NT2/D1 (cell line): Measurements from ENCODE around the gene APMAP.
A peak's percentile ranks its signal among the peaks of the same experiment; 100 is the strongest.

Source experiments
- DNase-seq: peaks from one replicate; pipeline ENCODE4 v3.0.0-alpha.2; 2011; ENCODE audit warnings: low read depth, low spot score
- H3K27me3 ChIP-seq: 2 replicates; pipeline ENCODE4 v1.6.0; 2011; ENCODE audit warnings: mild to moderate bottlenecking; ENCODE audit not compliant: insufficient read length, insufficient read depth
- H3K36me3 ChIP-seq: 2 replicates; pipeline ENCODE4 v1.6.1; 2011; ENCODE audit warnings: mild to moderate bottlenecking, low read length, mixed read lengths; ENCODE audit not compliant: insufficient read depth, insufficient read length
- H3K4me1 ChIP-seq: 2 replicates; pipeline ENCODE4 v1.5.1; 2011; ENCODE audit not compliant: insufficient read depth, insufficient read length
- H3K4me3 ChIP-seq: 2 replicates; pipeline ENCODE4 v1.5.1; 2011; ENCODE audit warnings: low read depth; ENCODE audit not compliant: insufficient read length
- H3K9ac ChIP-seq: 2 replicates; pipeline ENCODE4 v1.6.0; 2011; ENCODE audit warnings: low read depth; ENCODE audit not compliant: insufficient read length
- H3K9me3 ChIP-seq: 2 replicates; pipeline ENCODE4 v1.5.1; 2011; ENCODE audit warnings: mild to moderate bottlenecking, low read length; ENCODE audit not compliant: insufficient read depth
- SUZ12 ChIP-seq: IDR thresholded peaks from 2 replicates; pipeline ENCODE4 v1.6.1; 2011; ENCODE audit not compliant: insufficient read length, insufficient read depth; ENCODE audit errors: extremely low read depth
- YY1 ChIP-seq: IDR thresholded peaks from 2 replicates; pipeline ENCODE4 v1.6.1; 2011; ENCODE audit not compliant: insufficient read length, insufficient read depth
- ZNF274 ChIP-seq: IDR thresholded peaks from 2 replicates; pipeline ENCODE4 v1.6.1; 2011; ENCODE audit warnings: mild to moderate bottlenecking, low read depth, low read length

The APMAP gene

DNA sequence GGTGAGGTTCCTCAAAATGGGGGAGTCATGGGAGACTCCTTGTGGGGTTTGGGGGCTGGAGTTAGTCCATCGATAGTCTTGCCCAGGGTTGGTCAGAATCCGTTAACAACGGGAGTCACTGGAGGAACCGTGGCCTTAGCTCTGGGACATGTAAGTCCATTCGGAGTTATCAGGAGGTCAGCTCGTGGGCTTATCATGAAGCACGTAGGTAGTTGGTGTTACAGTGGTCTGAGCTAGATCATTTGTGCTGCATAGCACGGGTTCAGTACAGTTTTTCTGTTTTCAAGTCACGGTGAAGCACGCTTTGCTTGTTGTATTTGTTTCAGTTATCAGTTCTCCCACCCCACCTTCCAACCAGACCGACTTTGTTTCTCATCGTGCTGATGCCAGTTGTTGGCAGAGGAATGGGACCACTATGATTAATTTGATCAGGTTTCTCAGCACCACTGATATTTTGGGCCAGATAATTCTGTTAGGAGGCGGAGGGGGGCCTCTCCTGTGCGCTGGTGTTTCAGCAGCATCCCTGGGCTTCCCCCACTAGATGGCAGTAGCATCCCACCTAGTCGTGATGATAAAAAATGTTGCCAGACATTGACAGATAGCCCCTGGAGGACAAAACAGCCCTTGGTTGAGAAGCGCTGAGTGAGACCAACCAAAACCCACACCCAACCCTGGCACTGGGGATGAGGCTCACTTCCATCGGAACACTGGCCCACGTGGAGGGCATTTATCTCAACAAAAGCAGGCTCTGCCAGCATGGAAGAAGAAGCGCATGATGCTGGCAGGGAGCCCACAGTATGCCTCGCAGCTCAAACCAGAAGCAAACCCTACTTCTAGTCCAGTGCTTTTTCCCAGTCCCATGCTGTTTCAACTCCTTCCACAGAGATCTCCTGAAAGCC lies 2.2 kb upstream of the APMAP start:
- no peak overlapping the region for H3K9ac ChIP-seq
- no peak for TF ChIP-seq SUZ12
- no peak for TF ChIP-seq YY1
- TF ChIP-seq ZNF274, result no peak
- H3K36me3 ChIP-seq, result peaks cover 3% of the 10 kb centered on the region
- no peaks in the 10 kb centered on the region for H3K9me3 ChIP-seq
- DNase-seq, result peak; percentile 38
- H3K4me1 ChIP-seq, result peaks cover 4% of the 10 kb centered on the region
- H3K27me3 ChIP-seq, result no peaks in the 10 kb centered on the region
- no peak overlapping the region for H3K4me3 ChIP-seq

GRCh38 chr20:24994186-24994465 lies 1.6 kb upstream of the APMAP start:
- Histone ChIP-seq H3K36me3 (peaks cover 9% of the 10 kb centered on the region), H3K4me3 (no peak overlapping the region), H3K9ac (no peak overlapping the region), H3K27me3 (no peaks in the 10 kb centered on the region), H3K9me3 (no peaks in the 10 kb centered on the region), H3K4me1 (peaks cover 4% of the 10 kb centered on the region)
- no peak for TF ChIP-seq SUZ12
- no peak for TF ChIP-seq YY1
- TF ChIP-seq ZNF274, result no peak
- no peak for DNase-seq

DNA sequence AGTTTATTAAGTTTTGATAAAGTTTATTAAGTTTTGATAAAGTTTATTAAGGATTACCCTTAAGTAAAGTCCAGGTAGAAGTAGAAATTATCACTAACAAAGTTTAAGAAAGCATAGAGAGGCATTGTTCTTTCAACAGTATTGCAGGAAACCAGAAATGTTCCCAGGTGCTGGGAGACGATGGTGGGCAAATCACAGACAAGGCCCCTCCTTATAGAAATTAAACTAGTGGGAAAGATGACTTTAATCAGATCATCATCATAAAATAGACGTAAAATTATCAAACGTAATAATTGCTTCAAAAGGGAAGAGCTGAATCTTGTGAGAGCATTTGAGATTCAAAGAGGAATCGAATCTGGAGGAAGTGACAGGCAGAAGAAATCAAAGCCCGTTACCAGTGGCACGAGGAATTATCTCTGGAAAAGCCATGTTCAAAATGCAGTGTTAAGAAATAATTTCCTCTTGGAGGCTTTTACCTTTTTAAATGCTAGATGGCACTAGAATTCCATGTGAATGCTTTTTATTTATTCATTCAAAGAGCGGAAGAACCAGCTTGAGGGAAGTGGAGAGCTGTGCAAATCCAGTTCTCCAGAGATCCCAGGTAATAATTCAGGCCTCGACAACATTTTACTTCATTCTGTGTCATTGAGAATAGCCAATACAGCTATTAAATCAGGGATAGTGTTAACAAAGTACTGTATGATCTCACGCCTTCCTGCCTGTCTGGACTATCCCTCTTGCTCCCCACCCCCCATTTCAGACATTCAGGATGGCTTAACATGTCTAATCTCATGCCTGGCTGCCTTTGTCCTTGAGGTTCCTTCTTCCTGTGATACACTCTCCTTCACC lies 1.0 kb upstream of the APMAP start:
- no peak for DNase-seq
- H3K27me3 ChIP-seq, result no peaks in the 10 kb centered on the region
- TF ChIP-seq SUZ12 (no peak), YY1 (no peak), ZNF274 (no peak)
- H3K9me3 ChIP-seq, result no peaks in the 10 kb centered on the region
- H3K9ac ChIP-seq, result no peak overlapping the region
- H3K36me3 ChIP-seq, result peaks cover 14% of the 10 kb centered on the region
- H3K4me1 ChIP-seq, result peaks cover 4% of the 10 kb centered on the region
- peak overlapping the region; percentile 91 for H3K4me3 ChIP-seq

- Histone ChIP-seq H3K9me3 (no peaks in the 10 kb centered on the region), H3K36me3 (peaks cover 18% of the 10 kb centered on the region), H3K27me3 (no peaks in the 10 kb centered on the region), H3K4me3 (peak overlapping the region; percentile 91), H3K9ac (peak overlapping the region; percentile 95), H3K4me1 (peaks cover 4% of the 10 kb centered on the region)
- TF ChIP-seq YY1 (no peak), SUZ12 (no peak), ZNF274 (no peak)
- DNase-seq, result no peak
Observed at GRCh38 chr20:24991897-24992486, 559 bp downstream of the APMAP start.

GRCh38 chr20:24990810-24991252 lies 1.7 kb downstream of the APMAP start:
- no peak overlapping the region for H3K4me3 ChIP-seq
- DNase-seq, result no peak
- TF ChIP-seq ZNF274, result no peak
- no peak for TF ChIP-seq SUZ12
- no peak for TF ChIP-seq YY1
- peaks cover 18% of the 10 kb centered on the region for H3K36me3 ChIP-seq
- H3K9me3 ChIP-seq, result no peaks in the 10 kb centered on the region
- peaks cover 4% of the 10 kb centered on the region for H3K4me1 ChIP-seq
- H3K9ac ChIP-seq, result no peak overlapping the region
- H3K27me3 ChIP-seq, result no peaks in the 10 kb centered on the region

DNA sequence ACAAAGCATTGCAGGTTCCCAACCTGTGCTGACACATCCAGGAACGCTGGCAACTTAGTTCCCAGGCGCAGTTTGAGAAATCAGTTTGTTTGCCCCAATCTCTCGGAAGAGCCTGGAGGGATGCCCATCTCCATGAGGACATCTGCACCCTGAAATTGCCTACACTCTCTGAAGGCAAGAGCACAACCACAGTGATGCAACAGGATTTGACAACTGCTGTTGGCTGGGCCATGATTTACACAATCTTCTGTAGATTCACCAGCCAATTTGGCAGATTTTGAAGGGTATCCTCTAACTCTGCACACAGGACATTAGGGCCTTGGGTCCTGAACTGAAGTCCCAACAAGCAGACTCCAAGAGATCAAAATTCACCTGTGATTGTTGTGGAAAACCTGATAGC lies 3.4 kb downstream of the APMAP start:
- Histone ChIP-seq H3K4me3 (no peak overlapping the region), H3K27me3 (no peaks in the 10 kb centered on the region), H3K9ac (no peak overlapping the region), H3K4me1 (no peaks in the 10 kb centered on the region), H3K36me3 (peaks cover 19% of the 10 kb centered on the region), H3K9me3 (no peaks in the 10 kb centered on the region)
- DNase-seq, result no peak
- TF ChIP-seq YY1 (no peak), SUZ12 (no peak), ZNF274 (no peak)
